ENCODE results near the gene SMC1A. TPM values are rescaled to one million over a fixed set of nuclear protein-coding genes. Genes with fewer than 3 reads are reported as not detected.

SMC1A gene
- total RNA-seq, 1 experiment from 2014 or later, result 89.3 TPM

- TF ChIP-seq ZNF263 (CRISPR knock-in tag; IDR thresholded peaks at IDR 0.05; ENCODE audit: low read depth) (no peak), ZNF232 (CRISPR knock-in tag; IDR thresholded peaks at IDR 0.05) (no peak)
These were observed 45.0 kb downstream of the SMC1A start (continued) for GRCh38 chrX:53377464-53377863.

- TF ChIP-seq, protein P1, sequence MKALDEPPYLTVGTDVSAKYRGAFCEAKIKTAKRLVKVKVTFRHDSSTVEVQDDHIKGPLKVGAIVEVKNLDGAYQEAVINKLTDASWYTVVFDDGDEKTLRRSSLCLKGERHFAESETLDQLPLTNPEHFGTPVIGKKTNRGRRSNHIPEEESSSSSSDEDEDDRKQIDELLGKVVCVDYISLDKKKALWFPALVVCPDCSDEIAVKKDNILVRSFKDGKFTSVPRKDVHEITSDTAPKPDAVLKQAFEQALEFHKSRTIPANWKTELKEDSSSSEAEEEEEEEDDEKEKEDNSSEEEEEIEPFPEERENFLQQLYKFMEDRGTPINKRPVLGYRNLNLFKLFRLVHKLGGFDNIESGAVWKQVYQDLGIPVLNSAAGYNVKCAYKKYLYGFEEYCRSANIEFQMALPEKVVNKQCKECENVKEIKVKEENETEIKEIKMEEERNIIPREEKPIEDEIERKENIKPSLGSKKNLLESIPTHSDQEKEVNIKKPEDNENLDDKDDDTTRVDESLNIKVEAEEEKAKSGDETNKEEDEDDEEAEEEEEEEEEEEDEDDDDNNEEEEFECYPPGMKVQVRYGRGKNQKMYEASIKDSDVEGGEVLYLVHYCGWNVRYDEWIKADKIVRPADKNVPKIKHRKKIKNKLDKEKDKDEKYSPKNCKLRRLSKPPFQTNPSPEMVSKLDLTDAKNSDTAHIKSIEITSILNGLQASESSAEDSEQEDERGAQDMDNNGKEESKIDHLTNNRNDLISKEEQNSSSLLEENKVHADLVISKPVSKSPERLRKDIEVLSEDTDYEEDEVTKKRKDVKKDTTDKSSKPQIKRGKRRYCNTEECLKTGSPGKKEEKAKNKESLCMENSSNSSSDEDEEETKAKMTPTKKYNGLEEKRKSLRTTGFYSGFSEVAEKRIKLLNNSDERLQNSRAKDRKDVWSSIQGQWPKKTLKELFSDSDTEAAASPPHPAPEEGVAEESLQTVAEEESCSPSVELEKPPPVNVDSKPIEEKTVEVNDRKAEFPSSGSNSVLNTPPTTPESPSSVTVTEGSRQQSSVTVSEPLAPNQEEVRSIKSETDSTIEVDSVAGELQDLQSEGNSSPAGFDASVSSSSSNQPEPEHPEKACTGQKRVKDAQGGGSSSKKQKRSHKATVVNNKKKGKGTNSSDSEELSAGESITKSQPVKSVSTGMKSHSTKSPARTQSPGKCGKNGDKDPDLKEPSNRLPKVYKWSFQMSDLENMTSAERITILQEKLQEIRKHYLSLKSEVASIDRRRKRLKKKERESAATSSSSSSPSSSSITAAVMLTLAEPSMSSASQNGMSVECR (CRISPR knock-in tag; IDR thresholded peaks at IDR 0.05; ENCODE audit: borderline replicate concordance), result no peak
- no peak for TF ChIP-seq ZNF219 (CRISPR knock-in tag; IDR thresholded peaks at IDR 0.05; ENCODE audit: borderline replicate concordance)
- TF ChIP-seq EMX1 (CRISPR knock-in tag; IDR thresholded peaks at IDR 0.05), result no peak
- Mint-ChIP-seq H3K4me1 (no peaks in the 10 kb centered on the region), H3K9me3 (no peaks in the 10 kb centered on the region), H3K36me3 (peaks cover 24% of the 10 kb centered on the region), H3K4me3 (no peak overlapping the region), H3K27me3 (ENCODE audit: low read depth) (no peaks in the 10 kb centered on the region), H3K27ac (no peak overlapping the region)
- POLR2A ChIA-PET, result no interaction called here
- CTCF ChIA-PET, result interaction anchor here (0.6 to 1.3 kb wide), 3 partner anchors 29 to 64 kb away, joined by 3 to 5 read pairs (median 4); no protein-coding TSS in a partner anchor
- ATAC-seq (no peak), DNase-seq (ENCODE audit: low spot score) (no peak)
These were observed 45.6 kb downstream of the SMC1A start for GRCh38 chrX:53376888-53377287.

- peak; percentile 55 for ATAC-seq
- TF ChIP-seq ERG (CRISPR knock-in tag; IDR thresholded peaks at IDR 0.05), result no peak
- TF ChIP-seq SP1 (CRISPR knock-in tag; conservative IDR thresholded peaks at IDR 0.05), result no peak
- TF ChIP-seq, protein P2, sequence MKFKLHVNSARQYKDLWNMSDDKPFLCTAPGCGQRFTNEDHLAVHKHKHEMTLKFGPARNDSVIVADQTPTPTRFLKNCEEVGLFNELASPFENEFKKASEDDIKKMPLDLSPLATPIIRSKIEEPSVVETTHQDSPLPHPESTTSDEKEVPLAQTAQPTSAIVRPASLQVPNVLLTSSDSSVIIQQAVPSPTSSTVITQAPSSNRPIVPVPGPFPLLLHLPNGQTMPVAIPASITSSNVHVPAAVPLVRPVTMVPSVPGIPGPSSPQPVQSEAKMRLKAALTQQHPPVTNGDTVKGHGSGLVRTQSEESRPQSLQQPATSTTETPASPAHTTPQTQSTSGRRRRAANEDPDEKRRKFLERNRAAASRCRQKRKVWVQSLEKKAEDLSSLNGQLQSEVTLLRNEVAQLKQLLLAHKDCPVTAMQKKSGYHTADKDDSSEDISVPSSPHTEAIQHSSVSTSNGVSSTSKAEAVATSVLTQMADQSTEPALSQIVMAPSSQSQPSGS (CRISPR knock-in tag; IDR thresholded peaks at IDR 0.05; ENCODE audit: borderline replicate concordance, low read depth), result no peak
- TF ChIP-seq, protein P3, sequence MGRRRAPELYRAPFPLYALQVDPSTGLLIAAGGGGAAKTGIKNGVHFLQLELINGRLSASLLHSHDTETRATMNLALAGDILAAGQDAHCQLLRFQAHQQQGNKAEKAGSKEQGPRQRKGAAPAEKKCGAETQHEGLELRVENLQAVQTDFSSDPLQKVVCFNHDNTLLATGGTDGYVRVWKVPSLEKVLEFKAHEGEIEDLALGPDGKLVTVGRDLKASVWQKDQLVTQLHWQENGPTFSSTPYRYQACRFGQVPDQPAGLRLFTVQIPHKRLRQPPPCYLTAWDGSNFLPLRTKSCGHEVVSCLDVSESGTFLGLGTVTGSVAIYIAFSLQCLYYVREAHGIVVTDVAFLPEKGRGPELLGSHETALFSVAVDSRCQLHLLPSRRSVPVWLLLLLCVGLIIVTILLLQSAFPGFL (CRISPR knock-in tag; IDR thresholded peaks at IDR 0.05; ENCODE audit: borderline replicate concordance), result no peak
- no peak for TF ChIP-seq AR (CRISPR knock-in tag; IDR thresholded peaks at IDR 0.05)
- no peak for TF ChIP-seq ZNF263 (CRISPR knock-in tag; IDR thresholded peaks at IDR 0.05; ENCODE audit: low read depth)
- no peak for TF ChIP-seq ZNF416 (CRISPR knock-in tag; IDR thresholded peaks at IDR 0.05)
- no peak for TF ChIP-seq NR2C2 (CRISPR knock-in tag; IDR thresholded peaks at IDR 0.05)
- TF ChIP-seq JAZF1 (CRISPR knock-in tag; IDR thresholded peaks at IDR 0.05), result no peak
- TF ChIP-seq SOX15 (CRISPR knock-in tag; IDR thresholded peaks at IDR 0.05), result no peak
- TF ChIP-seq PRDM15 (CRISPR knock-in tag; IDR thresholded peaks at IDR 0.05), result no peak
- TF ChIP-seq CREM (CRISPR knock-in tag; IDR thresholded peaks at IDR 0.05), result no peak
- no peak for TF ChIP-seq TCF7 (CRISPR knock-in tag; IDR thresholded peaks at IDR 0.05; ENCODE audit: low read depth)
These were observed 47.5 kb downstream of the SMC1A start for GRCh38 chrX:53374923-53375322.

More at GRCh38 chrX:53374923-53375322, 47.5 kb downstream of the SMC1A start:
- DNase-seq (ENCODE audit: low spot score), result no peak
- Mint-ChIP-seq H3K27ac (no peak overlapping the region), H3K27me3 (ENCODE audit: low read depth) (no peaks in the 10 kb centered on the region; the same call in 1 of the 2 replicates), H3K36me3 (peaks cover 10% of the 10 kb centered on the region), H3K4me3 (no peak overlapping the region), H3K9me3 (no peaks in the 10 kb centered on the region; the same call in 1 of the 2 replicates), H3K4me1 (no peaks in the 10 kb centered on the region)
- POLR2A ChIA-PET, result no interaction called here
- CTCF ChIA-PET, result interaction anchor here (0.5 to 1.9 kb wide), 6 partner anchors 28 to 184 kb away, joined by 3 to 15 read pairs (median 3); no protein-coding TSS in a partner anchor

All from WTC11 (cell line).